HEK293T (cell line): Measurements from ENCODE around the gene KATNA1.

ENCODE experiments used
- CTCF ChIA-PET: fragments of 350-600 bp; formaldehyde crosslinking; extraction: SDS; loops from one replicate; lab custom pipeline; 2021; ENCODE audit warnings: antibody characterized with exemption, inconsistent platforms; lab: Yijun Ruan, JAX
- POLR2A ChIA-PET: fragments of 350-600 bp; formaldehyde crosslinking; extraction: SDS; loops from one replicate; lab custom pipeline; 2020; ENCODE audit warnings: antibody characterized with exemption, inconsistent platforms; lab: Yijun Ruan, JAX
- DNase-seq: peaks from one replicate; pipeline ENCODE4 v3.0.0; 2012; ENCODE audit warnings: mixed read lengths; ENCODE audit errors: extremely low spot score
- ARNT ChIP-seq: fragments of 450-650 bp; IDR thresholded peaks from 2 replicates; pipeline ENCODE4 v1.6.1; 2017; ENCODE audit warnings: mild to moderate bottlenecking
- BHLHE40 ChIP-seq: fragments of 450-650 bp; IDR thresholded peaks from 2 replicates; pipeline ENCODE4 v1.6.1; 2016; ENCODE audit warnings: mild to moderate bottlenecking, moderate library complexity, borderline replicate concordance
- CTBP1 ChIP-seq: fragments of 450-650 bp; IDR thresholded peaks from 2 replicates; pipeline ENCODE4 v1.6.1; 2016; ENCODE audit warnings: borderline replicate concordance
- ELF4 ChIP-seq: fragments of 450-650 bp; IDR thresholded peaks from 2 replicates; pipeline ENCODE4 v1.6.1; 2017; ENCODE audit warnings: antibody characterized with exemption
- FOXA1 ChIP-seq: fragments of 450-650 bp; IDR thresholded peaks from 2 replicates; pipeline ENCODE4 v1.6.1; 2016; ENCODE audit warnings: mild to moderate bottlenecking
- FOXK2 ChIP-seq: fragments of 450-650 bp; IDR thresholded peaks from 2 replicates; pipeline ENCODE4 v1.6.1; 2016; ENCODE audit warnings: mild to moderate bottlenecking
- FOXM1 ChIP-seq: fragments of 450-650 bp; IDR thresholded peaks from 2 replicates; pipeline ENCODE4 v1.6.1; 2017; ENCODE audit warnings: mild to moderate bottlenecking, borderline replicate concordance
- HDGF ChIP-seq: fragments of 450-650 bp; IDR thresholded peaks from 2 replicates; pipeline ENCODE4 v1.6.1; 2017; ENCODE audit warnings: antibody characterized with exemption, borderline replicate concordance
- L3MBTL2 ChIP-seq: fragments of 450-650 bp; conservative IDR thresholded peaks from 2 replicates; pipeline ENCODE4 v1.6.1; 2016; ENCODE audit warnings: mild to moderate bottlenecking
- LEF1 ChIP-seq: fragments of 450-650 bp; IDR thresholded peaks from 2 replicates; pipeline ENCODE4 v1.6.1; 2017; ENCODE audit warnings: mild to moderate bottlenecking, borderline replicate concordance
- NFRKB ChIP-seq: fragments of 450-650 bp; IDR thresholded peaks from 2 replicates; pipeline ENCODE4 v1.6.1; 2016; ENCODE audit warnings: mild to moderate bottlenecking, moderate library complexity
- PKNOX1 ChIP-seq: fragments of 450-650 bp; IDR thresholded peaks from 2 replicates; pipeline ENCODE4 v1.6.1; 2016
- SP1 ChIP-seq: fragments of 450-650 bp; IDR thresholded peaks from 2 replicates; pipeline ENCODE4 v1.6.1; 2017
- SUZ12 ChIP-seq: fragments of 450-650 bp; IDR thresholded peaks from 2 replicates; pipeline ENCODE4 v1.6.1; 2016; ENCODE audit warnings: mild to moderate bottlenecking
- TARDBP ChIP-seq: fragments of 450-650 bp; IDR thresholded peaks from 2 replicates; pipeline ENCODE4 v1.6.1; 2016
- ZNF384 ChIP-seq: fragments of 450-650 bp; IDR thresholded peaks from 2 replicates; pipeline ENCODE4 v1.6.1; 2016

The KATNA1 gene

GRCh38 chr6:149628875-149629510 lies 19.5 kb downstream of the KATNA1 start:
- TF ChIP-seq ARNT (no peak), LEF1 (no peak)
- CTCF ChIA-PET, result no interaction called here
- POLR2A ChIA-PET, result no interaction called here
- DNase-seq, result no peak

- CTCF ChIA-PET, result interaction anchor here (1.7 kb wide), 1 partner anchor 8 kb away, joined by 3 read pairs; no protein-coding TSS in a partner anchor
- no peak for TF ChIP-seq HDGF
- TF ChIP-seq FOXK2, result no peak
- TF ChIP-seq L3MBTL2, result no peak
- TF ChIP-seq LEF1, result no peak
- TF ChIP-seq PKNOX1, result no peak
- no peak for TF ChIP-seq TARDBP
- TF ChIP-seq ARNT, result no peak
- TF ChIP-seq NFRKB, result no peak
- TF ChIP-seq FOXA1, result no peak
- TF ChIP-seq SP1, result no peak
- TF ChIP-seq ZNF384, result no peak
- TF ChIP-seq ELF4, result no peak
- TF ChIP-seq FOXM1, result no peak
- TF ChIP-seq CTBP1, result no peak
- TF ChIP-seq SUZ12, result no peak
- no peak for TF ChIP-seq BHLHE40
- DNase-seq, result no peak
- POLR2A ChIA-PET, result no interaction called here
These were observed 20.8 kb downstream of the KATNA1 start for GRCh38 chr6:149627672-149628071.

- TF ChIP-seq PKNOX1 (peak; percentile 43), ARNT (no peak)
- DNase-seq, result no peak
- ChIA-PET CTCF (no interaction called here), POLR2A (no interaction called here)
These were observed 32.7 kb downstream of the KATNA1 start for GRCh38 chr6:149615805-149616204.

- TF ChIP-seq FOXM1 (no peak), ZNF384 (no peak), BHLHE40 (no peak), NFRKB (no peak), HDGF (no peak), PKNOX1 (no peak), SUZ12 (no peak), SP1 (no peak), FOXA1 (no peak), LEF1 (no peak), L3MBTL2 (no peak), FOXK2 (no peak), CTBP1 (no peak), ELF4 (no peak), ARNT (no peak), TARDBP (no peak)
- CTCF ChIA-PET, result no interaction called here
- no peak for DNase-seq
- POLR2A ChIA-PET, result no interaction called here
These were observed 34.2 kb downstream of the KATNA1 start for GRCh38 chr6:149614337-149614736.

GRCh38 chr6:149608381-149608982 lies 40.0 kb downstream of the KATNA1 start:
- no peak for DNase-seq
- CTCF ChIA-PET, result no interaction called here
- POLR2A ChIA-PET, result no interaction called here
- TF ChIP-seq BHLHE40, result no peak

- ChIA-PET POLR2A (no interaction called here), CTCF (interaction anchor here (0.6 kb wide), 1 partner anchor 29 kb away, joined by 3 read pairs; no protein-coding TSS in a partner anchor)
- DNase-seq, result no peak
- no peak for TF ChIP-seq NFRKB
- 0 out of 2 replicates have a peak, but pooled peaks have one; percentile 39 for TF ChIP-seq ZNF384
- no peak for TF ChIP-seq TARDBP
These were observed 48.0 kb downstream of the KATNA1 start for GRCh38 chr6:149600508-149600907.

- CTCF ChIA-PET, result interaction anchor here (1.0 to 1.1 kb wide), 2 partner anchors 33 to 52 kb away, joined by 3 read pairs; no protein-coding TSS in a partner anchor
- TF ChIP-seq NFRKB (no peak), ELF4 (no peak), LEF1 (no peak), PKNOX1 (no peak), FOXM1 (no peak), FOXA1 (no peak), SP1 (no peak), ARNT (no peak), TARDBP (no peak), ZNF384 (no peak), CTBP1 (no peak)
- POLR2A ChIA-PET, result no interaction called here
- no peak for DNase-seq
These were observed 55.1 kb downstream of the KATNA1 start for GRCh38 chr6:149593408-149593807.
